ENCODE results near the gene THSD7B.

- TF ChIP-seq EZH2 (IDR thresholded peaks at IDR 0.05) (no peak), POLR2AphosphoS5 (IDR thresholded peaks at IDR 0.05; ENCODE audit: borderline replicate concordance, low read depth, low read length) (no peak), FOXP2 (optimal IDR thresholded peaks at IDR 0.05; ENCODE audit: control extremely low read depth, extremely low read length, insufficient read depth) (no peak)
These were observed 672.0 kb downstream of the THSD7B start for GRCh38 chr2:137437386-137437785.
